Liver (tissue), 9 donors: ENCODE data around the gene LAMTOR2. TPM values are rescaled to one million over a fixed set of nuclear protein-coding genes. Genes with fewer than 3 reads are reported as not detected.
A peak's percentile ranks its signal among the peaks of the same experiment; 100 is the strongest.

Experiments
- DNase-seq: peaks from one replicate; pipeline ENCODE4 v3.0.0-alpha.2; 2017; ENCODE audit warnings: low spot score
- H3K27ac ChIP-seq, 2 donors: one replicate each; pipeline ENCODE4 v1.7.0; 2013; ENCODE audit warnings: inconsistent platforms in 2 of 2, low read length in 2 of 2, control low read depth in 1 of 2, low read depth in 1 of 2, mild to moderate bottlenecking in 1 of 2
- H3K27me3 ChIP-seq, 4 donors: one replicate each; pipeline versions ENCODE4 v1.6.1 to v1.7.0; 2013; ENCODE audit warnings: low read length in 3 of 4, inconsistent platforms in 1 of 4, mild to moderate bottlenecking in 1 of 4, moderate library complexity in 1 of 4; ENCODE audit not compliant: control insufficient read depth in 4 of 4, insufficient read depth in 4 of 4
- H3K36me3 ChIP-seq, 4 donors: one replicate each; pipeline versions ENCODE4 v1.6.1 to v1.7.0; 2013; ENCODE audit warnings: low read length in 3 of 4, mild to moderate bottlenecking in 3 of 4, low read depth in 1 of 4, moderate library complexity in 1 of 4; ENCODE audit not compliant: control insufficient read depth in 4 of 4, insufficient read depth in 3 of 4
- H3K4me1 ChIP-seq, 4 donors: one replicate each; pipeline versions ENCODE4 v1.6.1 to v1.7.0; 2013; ENCODE audit warnings: low read length in 3 of 4, mild to moderate bottlenecking in 3 of 4, moderate library complexity in 1 of 4; ENCODE audit not compliant: control insufficient read depth in 4 of 4, insufficient read depth in 4 of 4
- H3K4me3 ChIP-seq, 3 donors: one replicate each; pipeline versions ENCODE4 v1.6.1 to v1.7.0; 2013; ENCODE audit warnings: low read length in 3 of 3, control low read depth in 1 of 3, low read depth in 1 of 3, mild to moderate bottlenecking in 1 of 3
- H3K9ac ChIP-seq, 2 donors: one replicate each; pipeline ENCODE4 v1.7.0; 2013; ENCODE audit warnings: low read length in 2 of 2, mild to moderate bottlenecking in 2 of 2, moderate library complexity in 2 of 2, control low read depth in 1 of 2, low read depth in 1 of 2
- H3K9me3 ChIP-seq, 4 donors: one replicate each; pipeline versions ENCODE4 v1.6.1 to v1.7.0; 2013; ENCODE audit warnings: low read length in 3 of 4; ENCODE audit not compliant: control insufficient read depth in 4 of 4
- EGR1 ChIP-seq, 2 donors: IDR thresholded peaks; 2 replicates each; pipeline ENCODE4 v1.6.1; 2016 to 2018; ENCODE audit warnings: antibody characterized with exemption in 2 of 2, low read depth in 2 of 2
- FOXA1 ChIP-seq: IDR thresholded peaks from 2 replicates; pipeline ENCODE4 v1.6.1; 2016; ENCODE audit warnings: antibody characterized with exemption
- FOXA2 ChIP-seq: IDR thresholded peaks from 2 replicates; pipeline ENCODE4 v1.6.1; 2016; ENCODE audit warnings: antibody characterized with exemption
- GABPA ChIP-seq, 2 donors: IDR thresholded peaks in 1 of 2; conservative IDR thresholded peaks in 1 of 2; 2 replicates each; pipeline ENCODE4 v1.6.1; 2016; ENCODE audit warnings: antibody characterized with exemption in 2 of 2, mild to moderate bottlenecking in 1 of 2, moderate library complexity in 1 of 2
- HNF4A ChIP-seq, 2 donors: conservative IDR thresholded peaks; 2 replicates each; pipeline ENCODE4 v1.6.1; 2016; ENCODE audit warnings: antibody characterized with exemption in 2 of 2, mild to moderate bottlenecking in 2 of 2
- HNF4G ChIP-seq: IDR thresholded peaks from 2 replicates; pipeline ENCODE4 v1.6.1; 2016; ENCODE audit warnings: antibody characterized with exemption
- JUND ChIP-seq, 2 donors: IDR thresholded peaks; 2 replicates each; pipeline ENCODE4 v1.6.1; 2016; ENCODE audit warnings: antibody characterized with exemption in 2 of 2
- NR2F2 ChIP-seq: IDR thresholded peaks from 2 replicates; pipeline ENCODE4 v1.6.1; 2016; ENCODE audit warnings: antibody characterized with exemption
- RAD21 ChIP-seq, 2 donors: IDR thresholded peaks; 2 replicates each; pipeline ENCODE4 v1.6.1; 2016; ENCODE audit warnings: antibody characterized with exemption in 2 of 2, mild to moderate bottlenecking in 2 of 2
- RXRA ChIP-seq, 2 donors: IDR thresholded peaks; 2 replicates each; pipeline ENCODE4 v1.6.1; 2017 to 2018; ENCODE audit warnings: antibody characterized with exemption in 2 of 2, mild to moderate bottlenecking in 1 of 2
- SP1 ChIP-seq: IDR thresholded peaks from 2 replicates; pipeline ENCODE4 v1.6.1; 2018; ENCODE audit warnings: antibody characterized with exemption, mild to moderate bottlenecking
- TAF1 ChIP-seq: conservative IDR thresholded peaks from 2 replicates; pipeline ENCODE4 v1.6.1; 2016; ENCODE audit warnings: antibody characterized with exemption, mild to moderate bottlenecking
- YY1 ChIP-seq: IDR thresholded peaks from 2 replicates; pipeline ENCODE4 v1.6.1; 2016; ENCODE audit warnings: antibody characterized with exemption, mild to moderate bottlenecking
- WGBS: extraction: QIAGEN DNeasy Blood & Tissue Kit; methylation state at CpG from one replicate; pipeline ENCODE4 v1.1.7; 2013; 5-methylcytosine and 5-hydroxymethylcytosine counted together
- polyA plus RNA-seq, 2 donors: library from polyadenylated mRNA; stranded (reverse) in 1 of 2; unstranded in 1 of 2; fragments of 200-250 nt in 1 of 2; fragments of >200 nt in 1 of 2; fragmentation: Nextera tagmentation in 1 of 2; extraction: Ambion mirVana in 1 of 2; gene quantifications; one replicate each; pipeline versions ENCODE4 v1.2.1 to v1.2.3, GENCODE V29; 2013 to 2015
- total RNA-seq, 2 donors: library from RNA; depleted of rRNA; stranded (reverse); fragments of >200 nt; gene quantifications; one replicate each; pipeline ENCODE4 v1.2.3, GENCODE V29; 2014
- TF ChIP-seq, protein P1 (sequence below): IDR thresholded peaks from 2 replicates; pipeline ENCODE4 v1.6.1; 2016; ENCODE audit warnings: antibody characterized with exemption, mild to moderate bottlenecking
- TF ChIP-seq, protein P2 (sequence below): IDR thresholded peaks from 2 replicates; pipeline ENCODE4 v1.6.1; 2016; ENCODE audit warnings: antibody characterized with exemption
- TF ChIP-seq, protein P3 (sequence below): IDR thresholded peaks from 2 replicates; pipeline ENCODE4 v1.6.1; 2016; ENCODE audit warnings: antibody characterized with exemption
- TF ChIP-seq, protein P4 (sequence below): IDR thresholded peaks from 2 replicates; pipeline ENCODE4 v1.6.1; 2016; ENCODE audit warnings: antibody characterized with exemption
- TF ChIP-seq, protein P5 (sequence below): fragments of 150-350 bp; IDR thresholded peaks from 2 replicates; pipeline ENCODE4 v1.5.1; 2017; ENCODE audit warnings: improper control_type of control experiment, low read depth, low read length; ENCODE audit not compliant: missing input control
- donor health status: healthy.
- donor health status: healthy.
- donor health status: healthy.
- donor health status: healthy.
- donor health status: healthy.

LAMTOR2 gene
- total and polyA plus RNA-seq, 4 donors = 30.4 to 152 (median 79.0) TPM

DNA sequence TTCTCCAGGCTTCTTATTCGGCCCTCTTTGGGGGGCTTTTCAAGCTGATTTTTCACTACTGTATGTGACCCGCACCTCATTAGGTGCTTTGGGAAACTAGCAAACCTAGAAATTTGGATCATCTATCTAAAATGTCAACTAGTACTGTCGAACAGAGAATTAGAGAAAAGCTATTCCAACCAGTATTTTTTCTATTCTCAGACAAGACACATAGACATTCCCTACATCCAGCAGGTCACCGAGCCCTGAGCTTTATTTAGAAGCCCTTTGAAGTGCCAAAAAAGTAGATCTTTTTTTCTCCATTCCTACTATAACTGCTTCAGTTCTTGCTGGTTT lies 33.5 kb upstream of the LAMTOR2 start:
- 5% methylated on average over 4 of the region's 4 CpGs for WGBS
- H3K36me3 ChIP-seq = peaks cover 11 to 15% (median 14%) of the 10 kb centered on the region in 4 donors
- peak overlapping the region in 1 of 2 donors; percentile 64 for H3K9ac ChIP-seq
- H3K4me1 ChIP-seq = peaks cover 0 to 20% (median 7%) of the 10 kb centered on the region in 4 donors
- peak overlapping the region; percentile 71 to 87 (median 75) for H3K4me3 ChIP-seq
- DNase-seq = no peak
- H3K27me3 ChIP-seq = no peaks in the 10 kb centered on the region
- TF ChIP-seq GABPA (IDR thresholded peaks at IDR 0.05 in 1 of 2, conservative IDR thresholded peaks at IDR 0.05 in 1 of 2) (peak; percentile 3), RXRA (IDR thresholded peaks at IDR 0.05) (no peak), HNF4A (conservative IDR thresholded peaks at IDR 0.05) (no peak), EGR1 (IDR thresholded peaks at IDR 0.05; ENCODE audit: low read depth in 2 of 2) (peak in 1 of 2 donors; percentile 5)
- TF ChIP-seq, protein P1, sequence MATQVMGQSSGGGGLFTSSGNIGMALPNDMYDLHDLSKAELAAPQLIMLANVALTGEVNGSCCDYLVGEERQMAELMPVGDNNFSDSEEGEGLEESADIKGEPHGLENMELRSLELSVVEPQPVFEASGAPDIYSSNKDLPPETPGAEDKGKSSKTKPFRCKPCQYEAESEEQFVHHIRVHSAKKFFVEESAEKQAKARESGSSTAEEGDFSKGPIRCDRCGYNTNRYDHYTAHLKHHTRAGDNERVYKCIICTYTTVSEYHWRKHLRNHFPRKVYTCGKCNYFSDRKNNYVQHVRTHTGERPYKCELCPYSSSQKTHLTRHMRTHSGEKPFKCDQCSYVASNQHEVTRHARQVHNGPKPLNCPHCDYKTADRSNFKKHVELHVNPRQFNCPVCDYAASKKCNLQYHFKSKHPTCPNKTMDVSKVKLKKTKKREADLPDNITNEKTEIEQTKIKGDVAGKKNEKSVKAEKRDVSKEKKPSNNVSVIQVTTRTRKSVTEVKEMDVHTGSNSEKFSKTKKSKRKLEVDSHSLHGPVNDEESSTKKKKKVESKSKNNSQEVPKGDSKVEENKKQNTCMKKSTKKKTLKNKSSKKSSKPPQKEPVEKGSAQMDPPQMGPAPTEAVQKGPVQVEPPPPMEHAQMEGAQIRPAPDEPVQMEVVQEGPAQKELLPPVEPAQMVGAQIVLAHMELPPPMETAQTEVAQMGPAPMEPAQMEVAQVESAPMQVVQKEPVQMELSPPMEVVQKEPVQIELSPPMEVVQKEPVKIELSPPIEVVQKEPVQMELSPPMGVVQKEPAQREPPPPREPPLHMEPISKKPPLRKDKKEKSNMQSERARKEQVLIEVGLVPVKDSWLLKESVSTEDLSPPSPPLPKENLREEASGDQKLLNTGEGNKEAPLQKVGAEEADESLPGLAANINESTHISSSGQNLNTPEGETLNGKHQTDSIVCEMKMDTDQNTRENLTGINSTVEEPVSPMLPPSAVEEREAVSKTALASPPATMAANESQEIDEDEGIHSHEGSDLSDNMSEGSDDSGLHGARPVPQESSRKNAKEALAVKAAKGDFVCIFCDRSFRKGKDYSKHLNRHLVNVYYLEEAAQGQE = no peak
- peak overlapping the region in 1 of 2 donors; percentile 83 for H3K27ac ChIP-seq
- H3K9me3 ChIP-seq = no peaks in the 10 kb centered on the region

DNA sequence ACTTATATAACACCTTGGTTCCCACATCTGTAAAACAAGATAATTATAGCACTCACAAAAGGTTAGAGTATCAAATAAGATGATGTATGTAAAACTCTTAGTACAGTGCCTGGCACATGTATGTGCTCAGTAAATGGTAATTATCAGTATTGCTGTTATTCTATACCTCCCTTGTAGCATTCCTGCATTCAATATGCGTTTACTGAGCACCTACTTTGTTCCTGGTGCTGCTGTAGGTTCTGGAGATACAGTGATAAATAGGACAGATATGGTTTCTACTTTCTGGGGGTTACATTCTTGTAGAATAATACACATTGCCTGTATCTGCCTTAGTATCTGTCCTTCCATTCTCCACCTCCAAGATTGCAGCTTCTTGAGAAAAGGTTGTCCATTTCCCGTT lies 32.6 kb upstream of the LAMTOR2 start:
- 76% methylated on average over 2 of the region's 2 CpGs for WGBS
- TF ChIP-seq GABPA (IDR thresholded peaks at IDR 0.05 in 1 of 2, conservative IDR thresholded peaks at IDR 0.05 in 1 of 2) (no peak), NR2F2 (no peak), HNF4G (no peak), FOXA1 (no peak), HNF4A (conservative IDR thresholded peaks at IDR 0.05) (no peak), FOXA2 (no peak), SP1 (no peak), RAD21 (IDR thresholded peaks at IDR 0.05) (no peak), RXRA (IDR thresholded peaks at IDR 0.05) (no peak), YY1 (no peak), TAF1 (no peak), EGR1 (IDR thresholded peaks at IDR 0.05; ENCODE audit: low read depth in 2 of 2) (no peak), JUND (IDR thresholded peaks at IDR 0.05) (no peak)
- TF ChIP-seq, protein P2, sequence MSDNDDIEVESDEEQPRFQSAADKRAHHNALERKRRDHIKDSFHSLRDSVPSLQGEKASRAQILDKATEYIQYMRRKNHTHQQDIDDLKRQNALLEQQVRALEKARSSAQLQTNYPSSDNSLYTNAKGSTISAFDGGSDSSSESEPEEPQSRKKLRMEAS = no peak
- TF ChIP-seq, protein P1 = no peak
- TF ChIP-seq, protein P3, sequence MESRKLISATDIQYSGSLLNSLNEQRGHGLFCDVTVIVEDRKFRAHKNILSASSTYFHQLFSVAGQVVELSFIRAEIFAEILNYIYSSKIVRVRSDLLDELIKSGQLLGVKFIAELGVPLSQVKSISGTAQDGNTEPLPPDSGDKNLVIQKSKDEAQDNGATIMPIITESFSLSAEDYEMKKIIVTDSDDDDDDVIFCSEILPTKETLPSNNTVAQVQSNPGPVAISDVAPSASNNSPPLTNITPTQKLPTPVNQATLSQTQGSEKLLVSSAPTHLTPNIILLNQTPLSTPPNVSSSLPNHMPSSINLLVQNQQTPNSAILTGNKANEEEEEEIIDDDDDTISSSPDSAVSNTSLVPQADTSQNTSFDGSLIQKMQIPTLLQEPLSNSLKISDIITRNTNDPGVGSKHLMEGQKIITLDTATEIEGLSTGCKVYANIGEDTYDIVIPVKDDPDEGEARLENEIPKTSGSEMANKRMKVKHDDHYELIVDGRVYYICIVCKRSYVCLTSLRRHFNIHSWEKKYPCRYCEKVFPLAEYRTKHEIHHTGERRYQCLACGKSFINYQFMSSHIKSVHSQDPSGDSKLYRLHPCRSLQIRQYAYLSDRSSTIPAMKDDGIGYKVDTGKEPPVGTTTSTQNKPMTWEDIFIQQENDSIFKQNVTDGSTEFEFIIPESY = no peak
- TF ChIP-seq, protein P4, sequence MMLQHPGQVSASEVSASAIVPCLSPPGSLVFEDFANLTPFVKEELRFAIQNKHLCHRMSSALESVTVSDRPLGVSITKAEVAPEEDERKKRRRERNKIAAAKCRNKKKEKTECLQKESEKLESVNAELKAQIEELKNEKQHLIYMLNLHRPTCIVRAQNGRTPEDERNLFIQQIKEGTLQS = no peak
- TF ChIP-seq, protein P5, sequence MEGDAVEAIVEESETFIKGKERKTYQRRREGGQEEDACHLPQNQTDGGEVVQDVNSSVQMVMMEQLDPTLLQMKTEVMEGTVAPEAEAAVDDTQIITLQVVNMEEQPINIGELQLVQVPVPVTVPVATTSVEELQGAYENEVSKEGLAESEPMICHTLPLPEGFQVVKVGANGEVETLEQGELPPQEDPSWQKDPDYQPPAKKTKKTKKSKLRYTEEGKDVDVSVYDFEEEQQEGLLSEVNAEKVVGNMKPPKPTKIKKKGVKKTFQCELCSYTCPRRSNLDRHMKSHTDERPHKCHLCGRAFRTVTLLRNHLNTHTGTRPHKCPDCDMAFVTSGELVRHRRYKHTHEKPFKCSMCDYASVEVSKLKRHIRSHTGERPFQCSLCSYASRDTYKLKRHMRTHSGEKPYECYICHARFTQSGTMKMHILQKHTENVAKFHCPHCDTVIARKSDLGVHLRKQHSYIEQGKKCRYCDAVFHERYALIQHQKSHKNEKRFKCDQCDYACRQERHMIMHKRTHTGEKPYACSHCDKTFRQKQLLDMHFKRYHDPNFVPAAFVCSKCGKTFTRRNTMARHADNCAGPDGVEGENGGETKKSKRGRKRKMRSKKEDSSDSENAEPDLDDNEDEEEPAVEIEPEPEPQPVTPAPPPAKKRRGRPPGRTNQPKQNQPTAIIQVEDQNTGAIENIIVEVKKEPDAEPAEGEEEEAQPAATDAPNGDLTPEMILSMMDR = no peak
- H3K27me3 ChIP-seq = no peaks in the 10 kb centered on the region
- H3K9ac ChIP-seq = no peak overlapping the region
- H3K4me1 ChIP-seq = peaks cover 0 to 20% (median 7%) of the 10 kb centered on the region in 4 donors
- H3K36me3 ChIP-seq = peaks cover 6 to 10% (median 9%) of the 10 kb centered on the region in 4 donors
- H3K27ac ChIP-seq = no peak overlapping the region
- no peak overlapping the region for H3K4me3 ChIP-seq
- DNase-seq = no peak
- H3K9me3 ChIP-seq = no peaks in the 10 kb centered on the region
